Measurements from ENCODE around the gene BEAN1.

Gene BEAN1

DNA sequence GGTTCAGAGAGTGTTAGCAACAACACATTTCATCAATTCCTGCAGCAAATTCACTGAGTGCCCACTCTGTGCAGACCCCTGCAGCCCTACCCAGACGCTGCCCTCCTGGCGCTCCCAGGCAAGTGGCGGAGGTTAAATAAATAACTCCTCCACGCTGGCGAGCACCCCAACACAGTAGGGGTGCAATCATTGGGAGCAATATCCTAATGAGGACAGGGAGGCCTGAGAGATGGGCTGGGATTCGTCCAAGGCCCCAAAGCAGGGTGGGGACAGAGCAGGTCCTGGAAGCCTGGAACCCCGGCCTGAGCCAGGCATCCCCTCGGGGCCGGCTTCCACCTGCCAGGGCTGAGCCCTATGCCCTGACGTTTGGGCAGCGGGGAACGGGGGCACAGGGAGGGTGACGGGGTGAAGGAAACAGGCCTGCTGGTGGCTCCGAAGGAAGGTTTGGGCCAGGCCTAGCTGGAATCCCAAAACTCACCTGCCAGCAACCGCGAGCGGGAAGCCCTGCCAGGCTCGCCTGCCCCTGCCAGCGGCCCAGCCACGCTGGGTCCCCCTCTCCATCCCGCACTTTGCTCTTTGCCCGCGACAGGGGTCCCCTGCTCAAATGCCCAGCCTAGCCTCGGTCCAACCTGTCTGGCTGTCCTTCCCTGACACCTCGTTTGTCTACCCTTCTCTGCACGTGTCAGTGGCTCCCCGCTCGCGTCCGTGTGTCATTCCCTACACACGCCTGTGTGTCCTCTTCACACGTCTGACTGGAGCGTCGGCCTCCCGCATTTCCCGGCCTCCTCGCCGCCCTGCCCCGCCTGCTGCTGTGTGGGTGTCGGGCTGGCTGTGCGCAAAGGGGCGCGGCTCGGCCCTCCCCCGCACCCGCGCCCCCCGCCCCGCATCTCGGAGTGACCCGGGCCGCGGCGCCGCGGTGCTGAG lies 721 bp upstream of the BEAN1 start:
- DNase-seq (ENCODE audit: insufficient read length, low spot score) (no peak), FAIRE-seq (no peak)
- TF ChIP-seq TAF1 (IDR thresholded peaks at IDR 0.05; ENCODE audit: low read depth, low read length): no peak
- no peak for TF ChIP-seq POLR2A (IDR thresholded peaks at IDR 0.05; ENCODE audit: low read depth, low read length)
- TF ChIP-seq POLR2AphosphoS5 (IDR thresholded peaks at IDR 0.05; ENCODE audit: low read depth, low read length): no peak
- TF ChIP-seq PAX5 (IDR thresholded peaks at IDR 0.05; ENCODE audit: insufficient read depth, low read length, severe bottlenecking): no peak
- no peak for TF ChIP-seq POU2F2 (IDR thresholded peaks at IDR 0.05; ENCODE audit: low read depth, low read length)
- no peak for TF ChIP-seq SPI1 (IDR thresholded peaks at IDR 0.05; ENCODE audit: low read depth, low read length)

DNA sequence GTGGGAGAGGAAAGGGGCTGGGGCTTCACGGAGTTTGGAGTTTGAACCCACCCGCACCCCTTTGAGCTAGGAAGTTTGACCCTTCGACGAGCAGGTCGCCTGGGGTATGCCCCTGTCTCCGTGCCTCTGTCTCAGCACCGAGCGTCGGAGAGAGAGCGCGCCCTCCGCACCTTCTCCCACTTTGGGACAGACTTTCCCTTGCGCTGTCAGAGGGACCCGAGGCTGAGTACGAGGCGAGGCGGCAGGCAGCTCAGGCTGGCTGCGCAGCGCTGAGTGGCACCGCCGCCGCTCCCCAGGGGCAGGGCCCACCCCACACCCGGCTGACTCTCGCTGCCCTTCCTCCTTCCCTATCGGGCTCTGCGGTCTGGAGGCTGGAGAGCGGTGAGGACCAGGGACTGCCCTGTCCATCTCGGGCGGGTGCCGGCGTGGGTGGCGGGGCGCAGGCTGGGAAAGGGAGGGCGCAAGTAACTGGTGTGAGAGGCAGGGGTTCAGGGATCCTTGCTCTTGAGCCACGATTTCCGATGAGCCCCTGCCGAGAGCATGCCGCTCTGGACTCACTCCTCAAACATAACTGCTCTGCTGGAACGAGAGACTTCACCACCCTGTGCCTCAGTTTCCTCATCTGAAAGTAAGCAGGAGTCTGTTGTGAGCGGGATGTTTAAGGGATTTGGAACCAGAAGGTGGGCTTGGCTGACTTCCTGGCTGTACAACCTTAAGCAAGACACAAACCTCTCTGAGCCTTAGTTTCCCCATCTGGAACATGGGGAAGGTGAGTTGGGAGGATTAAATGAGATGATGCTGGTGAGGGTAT lies 981 bp downstream of the BEAN1 start:
- no peak for DNase-seq (ENCODE audit: insufficient read length, low spot score)
- no peak for FAIRE-seq
- TF ChIP-seq SPI1 (IDR thresholded peaks at IDR 0.05; ENCODE audit: low read depth, low read length) (no peak), POLR2AphosphoS5 (IDR thresholded peaks at IDR 0.05; ENCODE audit: low read depth, low read length) (no peak), PAX5 (IDR thresholded peaks at IDR 0.05; ENCODE audit: insufficient read depth, low read length, severe bottlenecking) (no peak), POLR2A (IDR thresholded peaks at IDR 0.05; ENCODE audit: low read depth, low read length) (no peak), TAF1 (IDR thresholded peaks at IDR 0.05; ENCODE audit: low read depth, low read length) (no peak), POU2F2 (IDR thresholded peaks at IDR 0.05; ENCODE audit: low read depth, low read length) (no peak)

DNA sequence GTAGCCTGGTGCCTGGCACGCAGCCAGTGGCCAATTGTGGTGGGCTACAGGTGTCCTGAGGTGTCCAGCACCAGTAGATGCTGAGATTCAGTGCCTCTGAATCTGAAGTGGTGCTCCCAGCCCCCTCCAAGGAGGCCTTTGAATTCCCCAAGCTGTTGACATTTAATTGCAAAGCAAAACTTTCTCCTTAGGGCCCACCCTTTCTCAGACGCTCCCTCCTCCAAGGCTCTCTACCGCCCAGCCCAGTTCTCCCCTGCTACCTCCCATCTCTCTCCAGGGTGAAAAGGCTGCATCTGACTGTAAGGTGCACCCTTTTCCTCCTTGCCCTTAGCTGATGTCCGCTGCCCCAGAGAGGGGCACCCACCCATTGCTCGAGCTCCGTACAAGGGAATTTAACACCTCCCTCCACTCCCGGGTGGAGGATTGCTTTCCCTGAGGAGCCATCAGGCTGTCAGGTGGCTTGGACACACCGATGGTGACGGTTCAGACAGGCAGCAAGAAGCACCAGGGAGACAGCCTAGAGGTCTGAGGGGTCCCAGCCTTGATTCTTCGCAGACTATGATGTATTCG lies 1.7 kb downstream of the BEAN1 start:
- no peak for DNase-seq (ENCODE audit: insufficient read length, low spot score)
- no peak for FAIRE-seq
- TF ChIP-seq POLR2A (IDR thresholded peaks at IDR 0.05; ENCODE audit: low read depth, low read length): no peak

DNA sequence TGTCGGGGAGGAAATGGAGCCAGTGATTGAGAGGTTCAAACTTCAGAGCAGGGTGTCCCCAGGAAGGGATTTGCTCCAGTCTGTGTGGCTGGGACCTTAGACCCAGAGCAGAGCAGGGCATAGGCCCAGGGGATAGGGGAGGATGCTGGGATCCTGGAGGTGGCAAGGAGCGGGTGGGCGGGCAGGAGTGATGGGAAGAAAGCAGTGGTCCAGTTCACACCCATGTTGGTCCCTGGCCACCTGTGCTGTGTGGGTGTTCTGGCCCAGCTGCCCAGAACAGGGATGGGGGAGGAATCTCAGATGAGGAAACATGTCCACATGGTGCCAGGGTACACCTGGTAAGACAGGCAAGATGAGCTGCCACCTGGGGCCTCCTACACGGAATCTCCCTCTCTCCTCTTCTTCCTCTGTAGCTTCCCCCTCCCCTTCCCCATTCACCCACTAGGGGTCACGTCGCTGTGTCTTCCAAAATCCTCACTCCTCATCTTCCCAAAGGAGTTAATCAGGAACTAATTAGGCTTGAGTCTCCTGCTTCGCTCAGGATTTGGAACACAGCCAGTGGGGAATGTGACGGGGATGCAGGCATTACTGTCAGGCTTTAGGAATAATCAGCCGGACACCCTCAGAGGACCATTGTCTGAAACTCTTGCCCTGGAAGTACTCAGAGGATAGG lies 2.3 kb downstream of the BEAN1 start:
- TF ChIP-seq POLR2AphosphoS5 (IDR thresholded peaks at IDR 0.05; ENCODE audit: low read depth, low read length) (no peak), SPI1 (IDR thresholded peaks at IDR 0.05; ENCODE audit: low read depth, low read length) (no peak)
- no peak for DNase-seq (ENCODE audit: insufficient read length, low spot score)
- no peak for FAIRE-seq

DNA sequence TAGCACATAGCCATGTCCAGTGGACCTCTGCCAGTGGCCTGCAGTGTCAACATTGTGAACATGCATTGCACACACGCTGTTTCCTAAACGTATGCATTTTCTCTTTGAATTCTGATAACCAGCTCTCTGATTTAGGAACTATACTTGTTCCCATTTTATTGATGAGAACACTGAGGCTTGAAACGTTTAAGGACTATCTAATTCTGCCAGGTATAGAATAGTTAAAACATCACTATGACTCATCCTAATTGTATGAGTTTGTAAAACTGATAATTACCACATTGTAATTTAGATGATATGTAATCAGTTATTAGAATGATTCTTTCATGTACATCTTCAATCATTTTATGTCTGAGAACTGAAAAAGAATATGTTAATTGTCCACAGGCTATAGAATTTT lies 3.1 kb downstream of the BEAN1 start:
- no peak for DNase-seq (ENCODE audit: insufficient read length, low spot score)
- no peak for FAIRE-seq
- TF ChIP-seq TAF1 (IDR thresholded peaks at IDR 0.05; ENCODE audit: low read depth, low read length) (no peak), POLR2AphosphoS5 (IDR thresholded peaks at IDR 0.05; ENCODE audit: low read depth, low read length) (no peak), POLR2A (IDR thresholded peaks at IDR 0.05; ENCODE audit: low read depth, low read length) (no peak), PAX5 (IDR thresholded peaks at IDR 0.05; ENCODE audit: insufficient read depth, low read length, severe bottlenecking) (no peak), POU2F2 (IDR thresholded peaks at IDR 0.05; ENCODE audit: low read depth, low read length) (no peak), SPI1 (IDR thresholded peaks at IDR 0.05; ENCODE audit: low read depth, low read length) (no peak)

DNA sequence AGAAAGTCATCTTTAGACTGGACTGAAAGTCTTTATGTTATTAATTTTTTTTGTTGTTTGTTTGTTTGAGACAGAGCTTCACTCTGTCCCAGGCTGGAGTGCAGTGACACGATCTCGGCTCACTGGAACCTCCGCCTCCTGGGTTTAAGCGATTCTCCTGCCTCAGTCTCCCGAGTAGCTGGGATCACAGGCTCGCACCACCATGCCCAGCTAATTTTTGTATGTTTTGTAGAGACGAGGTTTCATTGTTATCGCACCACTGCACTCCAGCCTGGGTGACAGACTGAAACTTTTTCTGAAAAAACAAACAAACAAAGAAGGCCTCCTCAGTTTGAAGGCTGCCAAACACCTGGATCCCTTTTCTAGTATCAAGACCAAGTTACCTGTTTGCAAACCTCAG lies 4.7 kb downstream of the BEAN1 start:
- FAIRE-seq: no peak
- no peak for DNase-seq (ENCODE audit: insufficient read length, low spot score)
- no peak for TF ChIP-seq TAF1 (IDR thresholded peaks at IDR 0.05; ENCODE audit: low read depth, low read length)
- TF ChIP-seq POLR2AphosphoS5 (IDR thresholded peaks at IDR 0.05; ENCODE audit: low read depth, low read length): no peak
- no peak for TF ChIP-seq SPI1 (IDR thresholded peaks at IDR 0.05; ENCODE audit: low read depth, low read length)
- TF ChIP-seq POLR2A (IDR thresholded peaks at IDR 0.05; ENCODE audit: low read depth, low read length): no peak
- no peak for TF ChIP-seq POU2F2 (IDR thresholded peaks at IDR 0.05; ENCODE audit: low read depth, low read length)
- TF ChIP-seq PAX5 (IDR thresholded peaks at IDR 0.05; ENCODE audit: insufficient read depth, low read length, severe bottlenecking): no peak

DNA sequence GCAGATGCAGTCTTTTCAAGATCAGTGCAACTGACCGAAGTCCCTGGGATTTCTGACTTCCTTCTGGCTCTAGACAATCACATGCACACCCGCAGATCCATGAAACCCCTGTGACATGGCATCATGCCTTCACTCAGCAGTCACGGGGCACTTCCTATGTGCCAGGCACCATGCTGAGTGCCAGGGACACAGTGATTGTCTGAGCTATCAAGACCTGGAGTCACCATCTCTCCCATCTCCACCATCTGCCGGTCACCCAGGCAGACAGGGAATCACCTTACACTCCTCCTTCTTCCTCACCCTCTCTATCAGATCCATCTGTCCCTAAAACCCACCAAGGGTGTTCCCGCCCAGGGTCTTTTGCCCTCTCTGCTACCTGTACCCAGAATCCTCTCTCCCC lies 5.3 kb downstream of the BEAN1 start:
- FAIRE-seq: no peak

DNA sequence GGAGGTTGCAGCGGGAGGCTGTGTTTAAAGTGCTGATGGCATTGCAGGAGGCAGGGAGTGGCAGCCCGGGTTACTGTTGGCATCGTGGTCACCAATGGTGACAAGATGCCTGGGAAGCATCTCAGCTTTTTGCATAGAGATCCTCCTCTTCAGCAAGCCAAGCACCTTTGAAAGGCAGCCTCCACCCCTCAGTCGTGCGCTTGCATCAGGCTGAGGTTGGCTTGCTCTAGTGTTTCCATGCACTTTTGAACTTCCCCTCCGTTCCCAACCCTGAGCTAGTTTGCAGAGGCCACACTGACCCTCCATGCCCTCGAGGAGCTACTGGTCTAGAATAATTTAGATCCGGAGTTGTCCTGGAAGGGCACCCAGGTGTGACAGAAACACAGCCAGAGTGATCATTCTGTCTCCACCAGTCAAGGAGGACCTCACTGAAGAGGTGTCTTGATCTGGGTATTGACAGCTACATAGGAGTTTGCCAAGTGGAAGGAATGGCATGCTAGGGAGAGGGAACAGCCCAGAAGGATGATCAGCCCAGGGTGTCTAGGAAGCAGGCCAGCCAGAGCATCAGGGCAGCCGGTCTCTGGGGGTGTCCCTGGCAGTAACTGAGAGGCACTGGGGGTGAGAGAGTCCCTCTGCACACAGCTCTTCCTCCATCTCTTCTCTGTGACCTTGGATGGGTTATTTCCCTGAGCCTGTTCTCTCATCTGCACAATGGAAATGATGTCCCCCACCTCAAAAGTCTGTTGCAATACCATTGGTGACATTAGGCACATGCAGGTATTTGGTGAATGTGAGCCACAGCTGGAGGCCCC lies 7.7 kb downstream of the BEAN1 start:
- DNase-seq (ENCODE audit: insufficient read length, low spot score): no peak
- FAIRE-seq: no peak

More for the DNA sequence above, 5.3 kb downstream of the BEAN1 start:
- DNase-seq (ENCODE audit: insufficient read length, low spot score): no peak
- TF ChIP-seq TAF1 (IDR thresholded peaks at IDR 0.05; ENCODE audit: low read depth, low read length) (no peak), POLR2A (IDR thresholded peaks at IDR 0.05; ENCODE audit: low read depth, low read length) (no peak), SPI1 (IDR thresholded peaks at IDR 0.05; ENCODE audit: low read depth, low read length) (no peak), POU2F2 (IDR thresholded peaks at IDR 0.05; ENCODE audit: low read depth, low read length) (no peak), POLR2AphosphoS5 (IDR thresholded peaks at IDR 0.05; ENCODE audit: low read depth, low read length) (no peak), PAX5 (IDR thresholded peaks at IDR 0.05; ENCODE audit: insufficient read depth, low read length, severe bottlenecking) (no peak)

More for the DNA sequence above, 7.7 kb downstream of the BEAN1 start:
- TF ChIP-seq TAF1 (IDR thresholded peaks at IDR 0.05; ENCODE audit: low read depth, low read length) (no peak), PAX5 (IDR thresholded peaks at IDR 0.05; ENCODE audit: insufficient read depth, low read length, severe bottlenecking) (no peak), POU2F2 (IDR thresholded peaks at IDR 0.05; ENCODE audit: low read depth, low read length) (no peak), POLR2A (IDR thresholded peaks at IDR 0.05; ENCODE audit: low read depth, low read length) (no peak), SPI1 (IDR thresholded peaks at IDR 0.05; ENCODE audit: low read depth, low read length) (no peak), POLR2AphosphoS5 (IDR thresholded peaks at IDR 0.05; ENCODE audit: low read depth, low read length) (no peak)

Data from GM12891 (cell line).